Stomach (tissue), 4 donors: ENCODE data around the gene PPRC1.

Source experiments
- POLR2A ChIP-seq, 4 donors: fragments of 450-650 bp; IDR thresholded peaks; one replicate each; pipeline ENCODE4 v1.6.1; 2016; ENCODE audit warnings: antibody characterized with exemption in 4 of 4, control low read depth in 2 of 4, mild to moderate bottlenecking in 1 of 4, moderate library complexity in 1 of 4
- POLR2AphosphoS5 ChIP-seq, 3 donors: sonication (generic); formaldehyde crosslinking; IDR thresholded peaks; one replicate each; pipeline ENCODE4 v1.6.1; 2016; ENCODE audit warnings: antibody characterized with exemption in 3 of 3
- TF ChIP-seq, protein P1 (sequence below), 7 experiments: fragments of 450-650 bp in 4 of 7; fragments of 200-600 bp in 3 of 7; sonication (generic) in 3 of 7; IDR thresholded peaks; one replicate each; pipeline ENCODE4 v1.5.1; 2016 to 2019; ENCODE audit warnings: antibody characterized with exemption in 7 of 7, control low read depth in 2 of 7, mild to moderate bottlenecking in 1 of 7

DNA sequence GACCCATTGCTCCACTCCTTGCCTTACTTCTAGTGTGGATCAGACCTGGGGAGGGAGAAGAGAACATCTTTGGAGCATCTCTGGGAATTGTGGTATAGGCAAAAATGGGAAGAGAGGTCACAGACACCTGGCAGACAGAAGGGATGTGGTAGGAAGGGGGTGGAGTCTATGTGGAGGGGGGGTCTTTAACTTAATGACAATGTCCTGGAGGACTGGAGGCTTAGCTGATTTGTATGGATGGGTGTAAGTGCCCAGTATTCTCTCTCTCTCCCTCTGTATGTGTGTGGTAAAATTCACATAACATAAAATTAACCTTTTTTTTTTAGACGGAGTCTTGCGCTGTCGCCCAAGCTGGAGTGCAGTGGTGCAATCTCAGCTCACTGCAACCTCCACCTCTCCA is 9.6 kb upstream of the PPRC1 start:
- TF ChIP-seq POLR2AphosphoS5 (IDR thresholded peaks at IDR 0.05) (no peak), POLR2A (IDR thresholded peaks at IDR 0.05) (no peak)
- TF ChIP-seq, protein P1, sequence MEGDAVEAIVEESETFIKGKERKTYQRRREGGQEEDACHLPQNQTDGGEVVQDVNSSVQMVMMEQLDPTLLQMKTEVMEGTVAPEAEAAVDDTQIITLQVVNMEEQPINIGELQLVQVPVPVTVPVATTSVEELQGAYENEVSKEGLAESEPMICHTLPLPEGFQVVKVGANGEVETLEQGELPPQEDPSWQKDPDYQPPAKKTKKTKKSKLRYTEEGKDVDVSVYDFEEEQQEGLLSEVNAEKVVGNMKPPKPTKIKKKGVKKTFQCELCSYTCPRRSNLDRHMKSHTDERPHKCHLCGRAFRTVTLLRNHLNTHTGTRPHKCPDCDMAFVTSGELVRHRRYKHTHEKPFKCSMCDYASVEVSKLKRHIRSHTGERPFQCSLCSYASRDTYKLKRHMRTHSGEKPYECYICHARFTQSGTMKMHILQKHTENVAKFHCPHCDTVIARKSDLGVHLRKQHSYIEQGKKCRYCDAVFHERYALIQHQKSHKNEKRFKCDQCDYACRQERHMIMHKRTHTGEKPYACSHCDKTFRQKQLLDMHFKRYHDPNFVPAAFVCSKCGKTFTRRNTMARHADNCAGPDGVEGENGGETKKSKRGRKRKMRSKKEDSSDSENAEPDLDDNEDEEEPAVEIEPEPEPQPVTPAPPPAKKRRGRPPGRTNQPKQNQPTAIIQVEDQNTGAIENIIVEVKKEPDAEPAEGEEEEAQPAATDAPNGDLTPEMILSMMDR (IDR thresholded peaks at IDR 0.05) = no peak
